Mucosa of gallbladder (tissue), 1 donor: ENCODE results near the gene CMTM6. TPM values are rescaled to one million over a fixed set of nuclear protein-coding genes. Genes with fewer than 3 reads are reported as not detected.
"Not testable (repeated sequence)": the region's sequence is repeated elsewhere in the genome, so short reads cannot be mapped to it uniquely, and the experiment has no call there.

ENCODE experiments used
- DNase-seq: peaks from one replicate; pipeline ENCODE4 v3.0.0-alpha.2; 2020; ENCODE audit warnings: low spot score
- total RNA-seq: library from RNA; stranded (reverse); gene quantifications from one replicate; pipeline ENCODE4 v1.2.1, GENCODE V29; 2021
- donor health status: DM: no; HTN: no; CAD: no.

The CMTM6 gene
- total RNA-seq, 1 donor from 2014 or later, result 56.3 TPM

GRCh38 chr3:32499585-32499984 is 3.1 kb downstream of the CMTM6 start:
- no peak for DNase-seq

GRCh38 chr3:32498992-32499391 is 3.7 kb downstream of the CMTM6 start:
- DNase-seq, result no peak

- DNase-seq, result no peak
Measured at GRCh38 chr3:32498252-32498651, 4.4 kb downstream of the CMTM6 start.

GRCh38 chr3:32495609-32496008 is 7.0 kb downstream of the CMTM6 start:
- DNase-seq, result no peak

GRCh38 chr3:32495085-32495484 is 7.6 kb downstream of the CMTM6 start:
- DNase-seq, result no peak

GRCh38 chr3:32493437-32494414 is 8.9 kb downstream of the CMTM6 start:
- no peak for DNase-seq

- DNase-seq, result no peak
Measured at GRCh38 chr3:32492684-32493436, 9.8 kb downstream of the CMTM6 start.

GRCh38 chr3:32488474-32489008 is 14.1 kb downstream of the CMTM6 start:
- DNase-seq, result no peak

GRCh38 chr3:32487781-32488473 is 14.7 kb downstream of the CMTM6 start:
- no peak for DNase-seq

- no peak for DNase-seq
Measured at GRCh38 chr3:32484436-32484835, 18.2 kb downstream of the CMTM6 start.

GRCh38 chr3:32483772-32484171 is 18.9 kb downstream of the CMTM6 start:
- DNase-seq, result no peak

- DNase-seq, result no peak
Measured at GRCh38 chr3:32482693-32483092, 20.0 kb downstream of the CMTM6 start.

GRCh38 chr3:32481791-32482631 is 20.6 kb downstream of the CMTM6 start:
- no peak for DNase-seq

GRCh38 chr3:32480604-32481003 is 22.0 kb downstream of the CMTM6 start:
- DNase-seq, result no peak

- no peak for DNase-seq
Measured at GRCh38 chr3:32474201-32474600, 28.5 kb downstream of the CMTM6 start.

GRCh38 chr3:32472151-32472550 is 30.5 kb downstream of the CMTM6 start:
- not testable (repeated sequence) for DNase-seq

GRCh38 chr3:32471246-32471645 is 31.4 kb downstream of the CMTM6 start:
- no peak for DNase-seq

- no peak for DNase-seq
Measured at GRCh38 chr3:32470362-32470761, 32.3 kb downstream of the CMTM6 start.

GRCh38 chr3:32469151-32469874 is 33.3 kb downstream of the CMTM6 start:
- DNase-seq, result no peak
